Neural cell (in vitro differentiated cells): ENCODE results near the gene TRIM44. TPM values are rescaled to one million over a fixed set of nuclear protein-coding genes. Genes with fewer than 3 reads are reported as not detected.

Experiments
- H2AFZ ChIP-seq: fragments of 200-600, 300-800 bp; sonication (generic), shearing (Covaris generic); 2 replicates; pipeline ENCODE4 v1.6.0; 2014; ENCODE audit warnings: low read depth, mild to moderate bottlenecking, antibody characterized with exemption, low read length, moderate library complexity
- H3F3A ChIP-seq: fragments of 200-600 bp; shearing (Covaris generic); 2 replicates; pipeline ENCODE4 v1.6.1; 2016; ENCODE audit warnings: mild to moderate bottlenecking, moderate library complexity, mixed read lengths, antibody characterized with exemption, low read length; ENCODE audit not compliant: insufficient read depth, poor library complexity, severe bottlenecking
- H3K27ac ChIP-seq: fragments of 200-600, 300-800 bp; sonication (generic), shearing (Covaris generic); 2 replicates; pipeline ENCODE4 v1.5.1; 2014; ENCODE audit warnings: mild to moderate bottlenecking, low read length, moderate library complexity
- H3K27me3 ChIP-seq: fragments of 300-800, 200-600 bp; sonication (generic), shearing (Covaris generic); 2 replicates; pipeline ENCODE4 v1.6.0; 2014; ENCODE audit warnings: mild to moderate bottlenecking, low read depth, low read length, moderate library complexity; ENCODE audit not compliant: insufficient read depth
- H3K36me3 ChIP-seq: fragments of 300-800, 200-600 bp; sonication (generic), shearing (Covaris generic); 2 replicates; pipeline ENCODE4 v1.5.1; 2014; ENCODE audit warnings: mild to moderate bottlenecking, antibody characterized with exemption, low read length, moderate library complexity; ENCODE audit not compliant: insufficient read depth
- H3K4me2 ChIP-seq: fragments of 300-800, 200-600 bp; sonication (generic), shearing (Covaris generic); 2 replicates; pipeline ENCODE4 v1.6.0; 2014; ENCODE audit warnings: mild to moderate bottlenecking, low read length
- H3K4me3 ChIP-seq: fragments of 300-800, 200-600 bp; sonication (generic), shearing (Covaris generic); 2 replicates; pipeline ENCODE4 v1.5.1; 2014; ENCODE audit warnings: mild to moderate bottlenecking, low read length, moderate library complexity
- H3K79me2 ChIP-seq: fragments of 200-600 bp; shearing (Covaris generic); replicated peaks from 2 replicates; pipeline ENCODE4 v1.6.0; 2014; ENCODE audit warnings: mild to moderate bottlenecking, low read length, moderate library complexity; ENCODE audit not compliant: insufficient read depth
- H3K9ac ChIP-seq: fragments of 300-800, 200-600 bp; sonication (generic), shearing (Covaris generic); 2 replicates; pipeline ENCODE4 v1.6.1; 2016; ENCODE audit warnings: mild to moderate bottlenecking, low read length, mixed read lengths
- H3K9me2 ChIP-seq: fragments of 200-600 bp; shearing (Covaris generic); 2 replicates; pipeline ENCODE4 v1.6.1; 2016; ENCODE audit warnings: mild to moderate bottlenecking, low read length, mixed read lengths; ENCODE audit not compliant: insufficient read depth
- H3K9me3 ChIP-seq: fragments of 200-600, 300-800 bp; sonication (generic), shearing (Covaris generic); 2 replicates; pipeline ENCODE4 v1.6.1; 2016; ENCODE audit warnings: mild to moderate bottlenecking, mixed run types, low read length, moderate library complexity, mixed read lengths
- H4K20me1 ChIP-seq: fragments of 200-600 bp; shearing (Covaris generic); 2 replicates; pipeline ENCODE4 v1.6.1; 2016; ENCODE audit warnings: mild to moderate bottlenecking, mixed run types; ENCODE audit not compliant: insufficient read depth
- EP300 ChIP-seq: fragments of 450-650 bp; conservative IDR thresholded peaks from 2 replicates; pipeline ENCODE4 v1.6.1; 2014; ENCODE audit warnings: antibody characterized with exemption, mild to moderate bottlenecking, moderate library complexity; ENCODE audit not compliant: poor library complexity, severe bottlenecking
- EZH2 ChIP-seq: fragments of 200-600, 300-800 bp; shearing (Covaris generic), sonication (generic); IDR thresholded peaks from 2 replicates; pipeline ENCODE4 v1.6.1; 2014; ENCODE audit warnings: antibody characterized with exemption, low read length, borderline replicate concordance, mild to moderate bottlenecking; ENCODE audit not compliant: insufficient read depth, poor library complexity, severe bottlenecking
- MXI1 ChIP-seq: fragments of 450-650 bp; conservative IDR thresholded peaks from 2 replicates; pipeline ENCODE4 v1.6.1; 2014; ENCODE audit warnings: antibody characterized with exemption, mild to moderate bottlenecking; ENCODE audit not compliant: poor library complexity, severe bottlenecking
- POLR2AphosphoS5 ChIP-seq: IDR thresholded peaks from 2 replicates; pipeline ENCODE4 v1.6.1; 2012
- SMC3 ChIP-seq: fragments of 450-650 bp; conservative IDR thresholded peaks from 2 replicates; pipeline ENCODE4 v1.6.1; 2014; ENCODE audit warnings: antibody characterized with exemption, mild to moderate bottlenecking, moderate library complexity; ENCODE audit not compliant: poor library complexity
- TAF1 ChIP-seq: IDR thresholded peaks from 2 replicates; pipeline ENCODE4 v1.6.1; 2012; ENCODE audit warnings: low read depth
- polyA plus RNA-seq: library from polyadenylated mRNA; depleted of rRNA; stranded (reverse); fragments of >200 nt; gene quantifications from 2 replicates; pipeline ENCODE4 v1.2.3, GENCODE V29; 2014
- TF ChIP-seq, protein P1 (sequence below): IDR thresholded peaks from 2 replicates; pipeline ENCODE4 v1.6.1; 2012; ENCODE audit warnings: borderline replicate concordance
- TF ChIP-seq, protein P2 (sequence below): fragments of 450-650 bp; IDR thresholded peaks from 2 replicates; pipeline ENCODE4 v1.5.1; 2014; ENCODE audit warnings: antibody characterized with exemption, mild to moderate bottlenecking, moderate library complexity; ENCODE audit not compliant: poor library complexity, severe bottlenecking

The TRIM44 gene
- polyA plus RNA-seq, 1 donor from 2014 or later, result 14.9 TPM

DNA sequence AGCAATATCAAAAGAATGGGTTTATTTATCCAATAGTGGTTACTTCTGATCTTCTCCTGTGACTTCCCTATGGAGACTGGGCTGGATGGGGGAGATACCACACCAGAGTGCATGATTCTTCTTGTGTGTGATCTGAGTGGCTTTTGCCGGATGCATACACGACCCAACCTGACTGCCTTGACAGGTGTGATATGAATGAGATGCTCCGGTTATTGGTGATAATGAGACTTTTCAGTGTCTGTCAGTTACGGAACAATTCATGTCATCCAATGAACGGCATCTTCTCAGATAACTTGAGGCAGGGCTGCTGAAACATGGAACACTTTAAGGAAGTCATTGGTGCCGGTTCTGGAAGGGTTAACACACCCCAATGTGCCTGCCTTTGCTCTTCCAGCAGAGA, 26.6 kb upstream of the TRIM44 start:
- no peak overlapping the region for H3K9ac ChIP-seq
- peak overlapping the region; percentile 22 for H3K4me3 ChIP-seq
- peak; percentile 67 for TF ChIP-seq POLR2AphosphoS5
- TF ChIP-seq TAF1, result no peak
- peak; percentile 83 for TF ChIP-seq EP300
- TF ChIP-seq, protein P1, sequence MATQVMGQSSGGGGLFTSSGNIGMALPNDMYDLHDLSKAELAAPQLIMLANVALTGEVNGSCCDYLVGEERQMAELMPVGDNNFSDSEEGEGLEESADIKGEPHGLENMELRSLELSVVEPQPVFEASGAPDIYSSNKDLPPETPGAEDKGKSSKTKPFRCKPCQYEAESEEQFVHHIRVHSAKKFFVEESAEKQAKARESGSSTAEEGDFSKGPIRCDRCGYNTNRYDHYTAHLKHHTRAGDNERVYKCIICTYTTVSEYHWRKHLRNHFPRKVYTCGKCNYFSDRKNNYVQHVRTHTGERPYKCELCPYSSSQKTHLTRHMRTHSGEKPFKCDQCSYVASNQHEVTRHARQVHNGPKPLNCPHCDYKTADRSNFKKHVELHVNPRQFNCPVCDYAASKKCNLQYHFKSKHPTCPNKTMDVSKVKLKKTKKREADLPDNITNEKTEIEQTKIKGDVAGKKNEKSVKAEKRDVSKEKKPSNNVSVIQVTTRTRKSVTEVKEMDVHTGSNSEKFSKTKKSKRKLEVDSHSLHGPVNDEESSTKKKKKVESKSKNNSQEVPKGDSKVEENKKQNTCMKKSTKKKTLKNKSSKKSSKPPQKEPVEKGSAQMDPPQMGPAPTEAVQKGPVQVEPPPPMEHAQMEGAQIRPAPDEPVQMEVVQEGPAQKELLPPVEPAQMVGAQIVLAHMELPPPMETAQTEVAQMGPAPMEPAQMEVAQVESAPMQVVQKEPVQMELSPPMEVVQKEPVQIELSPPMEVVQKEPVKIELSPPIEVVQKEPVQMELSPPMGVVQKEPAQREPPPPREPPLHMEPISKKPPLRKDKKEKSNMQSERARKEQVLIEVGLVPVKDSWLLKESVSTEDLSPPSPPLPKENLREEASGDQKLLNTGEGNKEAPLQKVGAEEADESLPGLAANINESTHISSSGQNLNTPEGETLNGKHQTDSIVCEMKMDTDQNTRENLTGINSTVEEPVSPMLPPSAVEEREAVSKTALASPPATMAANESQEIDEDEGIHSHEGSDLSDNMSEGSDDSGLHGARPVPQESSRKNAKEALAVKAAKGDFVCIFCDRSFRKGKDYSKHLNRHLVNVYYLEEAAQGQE, result peak; percentile 41
- TF ChIP-seq EZH2, result no peak
- no peaks in the 10 kb centered on the region for H3K27me3 ChIP-seq
- H3K9me3 ChIP-seq, result no peaks in the 10 kb centered on the region
- peak overlapping the region; percentile 30 for H3K27ac ChIP-seq
- no peaks in the 10 kb centered on the region for H3K36me3 ChIP-seq
- no peaks in the 10 kb centered on the region for H4K20me1 ChIP-seq
- H3K9me2 ChIP-seq, result no peaks in the 10 kb centered on the region
- H3K4me2 ChIP-seq, result no peak overlapping the region
- H2AFZ ChIP-seq, result no peak overlapping the region
- no peaks in the 10 kb centered on the region for H3K79me2 ChIP-seq
- H3F3A ChIP-seq, result no peaks in the 10 kb centered on the region

DNA sequence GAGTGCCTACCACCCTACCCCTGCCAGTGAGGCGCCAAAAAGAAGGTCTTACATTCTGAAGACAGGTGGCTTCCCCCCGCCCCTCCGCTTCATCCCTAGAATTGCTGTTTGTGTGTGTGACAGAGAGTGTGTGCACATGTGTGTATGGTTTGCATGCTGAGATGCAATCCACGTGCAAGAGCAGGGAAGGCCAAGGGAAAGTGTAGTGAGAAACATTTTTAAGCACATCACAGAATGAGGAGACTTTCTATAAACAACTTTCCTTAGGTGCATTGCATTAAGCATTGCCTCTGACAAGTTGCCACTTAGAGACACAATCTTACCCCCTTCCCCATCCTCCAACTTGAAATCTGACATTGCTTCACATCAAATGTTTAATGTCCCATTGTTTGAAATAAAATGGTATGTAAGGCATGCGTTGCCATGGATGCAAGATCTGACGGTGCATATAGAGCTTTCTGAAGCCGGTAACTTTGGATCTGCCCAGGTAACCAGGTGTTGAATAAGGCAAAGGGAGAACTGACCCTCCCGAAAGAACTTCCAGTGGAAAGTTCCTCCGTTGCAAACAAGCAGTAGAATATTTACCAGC, 22.9 kb upstream of the TRIM44 start:
- TF ChIP-seq EP300, result peak; percentile 54
- TF ChIP-seq, protein P2, sequence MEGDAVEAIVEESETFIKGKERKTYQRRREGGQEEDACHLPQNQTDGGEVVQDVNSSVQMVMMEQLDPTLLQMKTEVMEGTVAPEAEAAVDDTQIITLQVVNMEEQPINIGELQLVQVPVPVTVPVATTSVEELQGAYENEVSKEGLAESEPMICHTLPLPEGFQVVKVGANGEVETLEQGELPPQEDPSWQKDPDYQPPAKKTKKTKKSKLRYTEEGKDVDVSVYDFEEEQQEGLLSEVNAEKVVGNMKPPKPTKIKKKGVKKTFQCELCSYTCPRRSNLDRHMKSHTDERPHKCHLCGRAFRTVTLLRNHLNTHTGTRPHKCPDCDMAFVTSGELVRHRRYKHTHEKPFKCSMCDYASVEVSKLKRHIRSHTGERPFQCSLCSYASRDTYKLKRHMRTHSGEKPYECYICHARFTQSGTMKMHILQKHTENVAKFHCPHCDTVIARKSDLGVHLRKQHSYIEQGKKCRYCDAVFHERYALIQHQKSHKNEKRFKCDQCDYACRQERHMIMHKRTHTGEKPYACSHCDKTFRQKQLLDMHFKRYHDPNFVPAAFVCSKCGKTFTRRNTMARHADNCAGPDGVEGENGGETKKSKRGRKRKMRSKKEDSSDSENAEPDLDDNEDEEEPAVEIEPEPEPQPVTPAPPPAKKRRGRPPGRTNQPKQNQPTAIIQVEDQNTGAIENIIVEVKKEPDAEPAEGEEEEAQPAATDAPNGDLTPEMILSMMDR, result no peak
- no peak for TF ChIP-seq EZH2
- TF ChIP-seq POLR2AphosphoS5, result no peak
- TF ChIP-seq MXI1, result no peak
- TF ChIP-seq SMC3, result no peak

More for the DNA sequence above, 22.9 kb upstream of the TRIM44 start:
- Histone ChIP-seq H3K9ac (no peak overlapping the region), H3K79me2 (no peaks in the 10 kb centered on the region), H3K9me2 (no peaks in the 10 kb centered on the region), H3K27me3 (no peaks in the 10 kb centered on the region), H2AFZ (no peak overlapping the region), H3K4me3 (no peak overlapping the region), H3K27ac (no peak overlapping the region), H3K4me2 (no peak overlapping the region), H3K9me3 (no peaks in the 10 kb centered on the region), H3K36me3 (no peaks in the 10 kb centered on the region), H3F3A (no peaks in the 10 kb centered on the region), H4K20me1 (no peaks in the 10 kb centered on the region)
